Endothelial cell of umbilical vein (primary cell): ENCODE measurements around the gene DMXL2. TPM values are rescaled to one million over a fixed set of nuclear protein-coding genes. Genes with fewer than 3 reads are reported as not detected.

Source experiments
- BruUV-seq: library from RNA; stranded (reverse); fragments of 400-500 nt; replicated peaks from 2 replicates; lab custom pipeline; 2021; lab: Mats Ljungman, UMichigan
- CTCF ChIA-PET: fragments of 300-600, 350-600 bp; sonication (Branson Sonifier 250); formaldehyde crosslinking; loops from one replicate; lab custom pipeline; 2021; ENCODE audit warnings: antibody characterized with exemption, inconsistent platforms; lab: Charles Lee
- POLR2A ChIA-PET: fragments of 300-600, 350-600 bp; sonication (Branson Sonifier 250); formaldehyde crosslinking; loops from one replicate; lab custom pipeline; 2021; ENCODE audit warnings: antibody characterized with exemption, inconsistent platforms; lab: Charles Lee
- DNase-seq: peaks from one replicate; pipeline ENCODE4 v3.0.0-alpha.2; 2011; ENCODE audit warnings: low read depth, low spot score
- FAIRE-seq: peaks from 2 replicates; lab custom pipeline; 2011; peaks lifted over from hg19 to GRCh38; lab: Jason Lieb, UNC
- H2AFZ ChIP-seq: 2 replicates; pipeline ENCODE4 v1.6.0; 2012; ENCODE audit warnings: low read depth, low read length, control low read depth, inconsistent platforms
- H3K27ac ChIP-seq: 2 replicates; pipeline ENCODE4 v1.5.1; 2011; ENCODE audit warnings: low read depth, mild to moderate bottlenecking, control low read depth, low read length, moderate library complexity; ENCODE audit not compliant: insufficient read depth
- H3K27me3 ChIP-seq, 2 experiments: 2 replicates each; pipeline versions ENCODE4 v1.6.0 to v1.6.1; 2011; ENCODE audit warnings: low read length in 2 of 2, mixed read lengths in 1 of 2; ENCODE audit not compliant: control insufficient read depth in 2 of 2, insufficient read depth in 2 of 2
- H3K36me3 ChIP-seq, 2 experiments: 2 replicates in 1 of 2; 3 replicates in 1 of 2; pipeline ENCODE4 v1.5.1; 2011; ENCODE audit warnings: low read length in 2 of 2, mild to moderate bottlenecking in 1 of 2, moderate library complexity in 1 of 2; ENCODE audit not compliant: control insufficient read depth in 2 of 2, insufficient read depth in 2 of 2; ENCODE audit errors: extremely low read depth in 1 of 2
- H3K4me1 ChIP-seq: 3 replicates; pipeline ENCODE4 v1.5.1; 2011; ENCODE audit warnings: mild to moderate bottlenecking, low read length; ENCODE audit not compliant: control insufficient read depth, insufficient read depth; ENCODE audit errors: extremely low read depth
- H3K4me2 ChIP-seq: 2 replicates; pipeline ENCODE4 v1.6.1; 2011; ENCODE audit warnings: low read length, control low read depth, mixed read lengths; ENCODE audit not compliant: insufficient read depth
- H3K4me3 ChIP-seq, 3 experiments: fragments of 200-600 bp in 1 of 3; sonication (generic), shearing (Covaris generic) in 1 of 3; replicated peaks in 1 of 3; 2 replicates each; pipeline ENCODE4 v1.5.1; 2011 to 2016; ENCODE audit warnings: control low read depth in 3 of 3, low read length in 3 of 3, mild to moderate bottlenecking in 2 of 3, inconsistent platforms in 1 of 3, low read depth in 1 of 3, moderate library complexity in 1 of 3; ENCODE audit not compliant: insufficient read depth in 1 of 3
- H3K79me2 ChIP-seq: 2 replicates; pipeline ENCODE4 v1.6.0; 2012; ENCODE audit warnings: low read length, inconsistent platforms; ENCODE audit not compliant: control insufficient read depth, insufficient read depth
- H3K9ac ChIP-seq: replicated peaks from 2 replicates; pipeline ENCODE3; 2011; ENCODE audit warnings: low read length, control low read depth; ENCODE audit not compliant: insufficient read depth; ENCODE audit errors: extremely low read depth
- H3K9me1 ChIP-seq: replicated peaks from 3 replicates; pipeline ENCODE4 v1.6.0; 2011; ENCODE audit warnings: mild to moderate bottlenecking, low read length; ENCODE audit not compliant: control insufficient read depth, insufficient read depth; ENCODE audit errors: extremely low read depth
- H3K9me3 ChIP-seq: replicated peaks from 2 replicates; pipeline ENCODE4 v1.5.1; 2012; ENCODE audit warnings: low read length, inconsistent platforms; ENCODE audit not compliant: control insufficient read depth, insufficient read depth
- H4K20me1 ChIP-seq: replicated peaks from 2 replicates; pipeline ENCODE3; 2011; ENCODE audit warnings: mild to moderate bottlenecking, low read length; ENCODE audit not compliant: control insufficient read depth, insufficient read depth; ENCODE audit errors: extremely low read depth
- CTCF ChIP-seq, 2 donors: IDR thresholded peaks; 1 replicate in 1 of 2; 2 replicates in 1 of 2; pipeline ENCODE4 v1.5.1; 2011; ENCODE audit warnings: low read length in 2 of 2, mild to moderate bottlenecking in 2 of 2, moderate library complexity in 2 of 2, control low read depth in 1 of 2, inconsistent platforms in 1 of 2, low read depth in 1 of 2; ENCODE audit not compliant: insufficient read depth in 1 of 2; ENCODE audit errors: extremely low read depth in 1 of 2
- EZH2 ChIP-seq: IDR thresholded peaks from 2 replicates; pipeline ENCODE4 v1.6.1; 2012; ENCODE audit warnings: borderline replicate concordance, low read depth, mild to moderate bottlenecking, moderate library complexity, low read length, inconsistent platforms; ENCODE audit not compliant: severe bottlenecking
- FOS ChIP-seq: IDR thresholded peaks from 2 replicates; pipeline ENCODE4 v1.6.1; 2011; ENCODE audit warnings: mild to moderate bottlenecking, low read length, moderate library complexity, borderline replicate concordance; ENCODE audit not compliant: insufficient read depth
- GATA2 ChIP-seq: IDR thresholded peaks from 2 replicates; pipeline ENCODE4 v1.7.0; 2011; ENCODE audit warnings: low read depth, mild to moderate bottlenecking, moderate library complexity, mixed read lengths, low read length; ENCODE audit not compliant: insufficient read length, insufficient read depth
- JUN ChIP-seq: IDR thresholded peaks from 2 replicates; pipeline ENCODE4 v1.6.1; 2011; ENCODE audit warnings: borderline replicate concordance, low read depth; ENCODE audit not compliant: insufficient read length, insufficient read depth
- MAX ChIP-seq: IDR thresholded peaks from 2 replicates; pipeline ENCODE4 v1.6.1; 2011; ENCODE audit not compliant: insufficient read depth, insufficient read length
- MYC ChIP-seq: IDR thresholded peaks from one replicate; pipeline ENCODE4 v1.6.1; 2011; ENCODE audit warnings: mild to moderate bottlenecking, low read depth, low read length
- POLR2A ChIP-seq: IDR thresholded peaks from 2 replicates; pipeline ENCODE4 v1.6.1; 2012; ENCODE audit warnings: low read depth, mild to moderate bottlenecking, control low read depth, low read length
- dilution Hi-C: fragments of 300-500 bp; cut with MboI; formaldehyde crosslinking; loops from one replicate; pipeline ENCODE4 v1.15.0; 2019; ENCODE audit warnings: low sequenced_read_pairs; ENCODE audit not compliant: extremely low pct_ligation_motif_present
- intact Hi-C: fragments of 100-400 bp; cut with micrococcal nuclease; formaldehyde crosslinking; loops from one replicate; pipeline ENCODE4 v1.10.0; 2022
- polyA plus RNA-seq, 4 experiments: library from polyadenylated mRNA; depleted of rRNA in 3 of 4; stranded (reverse) in 3 of 4; unstranded in 1 of 4; fragments of >200 nt; gene quantifications; 2 replicates each; pipeline versions ENCODE4 v1.2.1 to v1.2.3, GENCODE V29; 2011 to 2012; ENCODE audit warnings: missing spikeins in 1 of 4
- total RNA-seq: library from RNA; stranded (reverse); gene quantifications from 2 replicates; pipeline ENCODE4 v1.2.3, GENCODE V29; 2021

DMXL2 gene
- total and polyA plus RNA-seq, 2 donors (not counting 3 experiments of a cell fraction or from before 2014, with no cell fraction given) = 6.3 to 10.8 TPM

GRCh38 chr15:51505251-51505650 lies 117.3 kb downstream of the DMXL2 start:
- no peak overlapping the region for H3K9ac ChIP-seq
- H3K4me2 ChIP-seq = no peak overlapping the region
- no TSS peak for BruUV-seq
- FAIRE-seq = no peak
- H3K9me3 ChIP-seq = no peaks in the 10 kb centered on the region
- no peaks in the 10 kb centered on the region for H3K36me3 ChIP-seq
- ChIA-PET POLR2A (no interaction called here), CTCF (no interaction called here)
- intact Hi-C loops (no loop called here), dilution Hi-C loops (no loop called here)
- H3K79me2 ChIP-seq = no peaks in the 10 kb centered on the region
- no peak for DNase-seq
- no peaks in the 10 kb centered on the region for H3K27me3 ChIP-seq
- no peak overlapping the region for H2AFZ ChIP-seq
- no peaks in the 10 kb centered on the region for H4K20me1 ChIP-seq
- no peak overlapping the region for H3K27ac ChIP-seq
- H3K4me1 ChIP-seq = no peaks in the 10 kb centered on the region
- peaks cover 2% of the 10 kb centered on the region for H3K9me1 ChIP-seq
- TF ChIP-seq JUN (no peak), POLR2A (no peak), MAX (no peak), EZH2 (no peak), MYC (no peak), GATA2 (no peak), FOS (no peak), CTCF (IDR thresholded peaks at IDR 0.05; ENCODE audit: extremely low read depth in 1 of 2, insufficient read depth in 1 of 2, low read depth in 1 of 2, low read length in 2 of 2) (no peak)
- no peak overlapping the region for H3K4me3 ChIP-seq
